T-helper 1 cell (primary cell): ENCODE data around the gene GAR1.
"Not testable (repeated sequence)": the region's sequence is repeated elsewhere in the genome, so short reads cannot be mapped to it uniquely, and the experiment has no call there.

Source experiments
- DNase-seq, 5 donors: peaks; one replicate each; pipeline ENCODE4 v3.0.0-alpha.2; 2012 to 2020

GAR1 gene

GRCh38 chr4:109846395-109847098, 31.0 kb downstream of the GAR1 start:
- no peak for DNase-seq

- no peak for DNase-seq
Measured at GRCh38 chr4:109847896-109848442, 32.4 kb downstream of the GAR1 start, which contains the start of gene LRIT3. LRIT3 (plus strand) TSS chr4:109848107; CDS start chr4:109848202, 95 bp downstream.

GRCh38 chr4:109848501-109848900, 32.9 kb downstream of the GAR1 start:
- DNase-seq, result no peak

- no peak for DNase-seq
Measured at GRCh38 chr4:109850601-109851000, 35.0 kb downstream of the GAR1 start.

GRCh38 chr4:109859426-109860300, 44.1 kb downstream of the GAR1 start:
- not testable (repeated sequence) for DNase-seq

- DNase-seq, result no peak
Measured at GRCh38 chr4:109861271-109861670, 45.7 kb downstream of the GAR1 start.

GRCh38 chr4:109861916-109862511, 46.5 kb downstream of the GAR1 start:
- DNase-seq, result no peak

- no peak for DNase-seq
Measured at GRCh38 chr4:109864134-109864533, 48.6 kb downstream of the GAR1 start.

- no peak for DNase-seq
Measured at GRCh38 chr4:109870061-109870460, 54.5 kb downstream of the GAR1 start.

GRCh38 chr4:109872065-109872464, 56.5 kb downstream of the GAR1 start:
- no peak for DNase-seq

- DNase-seq, result no peak
Measured at GRCh38 chr4:109872950-109873656, 57.5 kb downstream of the GAR1 start.

GRCh38 chr4:109873791-109874514, 58.4 kb downstream of the GAR1 start:
- DNase-seq, result no peak
